Neural cell (in vitro differentiated cells): ENCODE data around the gene GALNT14. TPM values are rescaled to one million over a fixed set of nuclear protein-coding genes. Genes with fewer than 3 reads are reported as not detected.

Experiments used
- H2AFZ ChIP-seq: fragments of 200-600, 300-800 bp; sonication (generic), shearing (Covaris generic); 2 replicates; pipeline ENCODE4 v1.6.0; 2014; ENCODE audit warnings: low read depth, mild to moderate bottlenecking, antibody characterized with exemption, low read length, moderate library complexity
- H3F3A ChIP-seq: fragments of 200-600 bp; shearing (Covaris generic); 2 replicates; pipeline ENCODE4 v1.6.1; 2016; ENCODE audit warnings: mild to moderate bottlenecking, moderate library complexity, mixed read lengths, antibody characterized with exemption, low read length; ENCODE audit not compliant: insufficient read depth, poor library complexity, severe bottlenecking
- H3K27ac ChIP-seq: fragments of 200-600, 300-800 bp; sonication (generic), shearing (Covaris generic); 2 replicates; pipeline ENCODE4 v1.5.1; 2014; ENCODE audit warnings: mild to moderate bottlenecking, low read length, moderate library complexity
- H3K27me3 ChIP-seq: fragments of 300-800, 200-600 bp; sonication (generic), shearing (Covaris generic); 2 replicates; pipeline ENCODE4 v1.6.0; 2014; ENCODE audit warnings: mild to moderate bottlenecking, low read depth, low read length, moderate library complexity; ENCODE audit not compliant: insufficient read depth
- H3K36me3 ChIP-seq: fragments of 300-800, 200-600 bp; sonication (generic), shearing (Covaris generic); 2 replicates; pipeline ENCODE4 v1.5.1; 2014; ENCODE audit warnings: mild to moderate bottlenecking, antibody characterized with exemption, low read length, moderate library complexity; ENCODE audit not compliant: insufficient read depth
- H3K4me2 ChIP-seq: fragments of 300-800, 200-600 bp; sonication (generic), shearing (Covaris generic); 2 replicates; pipeline ENCODE4 v1.6.0; 2014; ENCODE audit warnings: mild to moderate bottlenecking, low read length
- H3K4me3 ChIP-seq: fragments of 300-800, 200-600 bp; sonication (generic), shearing (Covaris generic); 2 replicates; pipeline ENCODE4 v1.5.1; 2014; ENCODE audit warnings: mild to moderate bottlenecking, low read length, moderate library complexity
- H3K79me2 ChIP-seq: fragments of 200-600 bp; shearing (Covaris generic); replicated peaks from 2 replicates; pipeline ENCODE4 v1.6.0; 2014; ENCODE audit warnings: mild to moderate bottlenecking, low read length, moderate library complexity; ENCODE audit not compliant: insufficient read depth
- H3K9ac ChIP-seq: fragments of 300-800, 200-600 bp; sonication (generic), shearing (Covaris generic); 2 replicates; pipeline ENCODE4 v1.6.1; 2016; ENCODE audit warnings: mild to moderate bottlenecking, low read length, mixed read lengths
- H3K9me2 ChIP-seq: fragments of 200-600 bp; shearing (Covaris generic); 2 replicates; pipeline ENCODE4 v1.6.1; 2016; ENCODE audit warnings: mild to moderate bottlenecking, low read length, mixed read lengths; ENCODE audit not compliant: insufficient read depth
- H3K9me3 ChIP-seq: fragments of 200-600, 300-800 bp; sonication (generic), shearing (Covaris generic); 2 replicates; pipeline ENCODE4 v1.6.1; 2016; ENCODE audit warnings: mild to moderate bottlenecking, mixed run types, low read length, moderate library complexity, mixed read lengths
- H4K20me1 ChIP-seq: fragments of 200-600 bp; shearing (Covaris generic); 2 replicates; pipeline ENCODE4 v1.6.1; 2016; ENCODE audit warnings: mild to moderate bottlenecking, mixed run types; ENCODE audit not compliant: insufficient read depth
- CTCF ChIP-seq: fragments of 450-650 bp; IDR thresholded peaks from 2 replicates; pipeline ENCODE4 v1.5.1; 2014; ENCODE audit warnings: antibody characterized with exemption, mild to moderate bottlenecking, moderate library complexity; ENCODE audit not compliant: poor library complexity, severe bottlenecking
- EP300 ChIP-seq: fragments of 450-650 bp; conservative IDR thresholded peaks from 2 replicates; pipeline ENCODE4 v1.6.1; 2014; ENCODE audit warnings: antibody characterized with exemption, mild to moderate bottlenecking, moderate library complexity; ENCODE audit not compliant: poor library complexity, severe bottlenecking
- EZH2 ChIP-seq: fragments of 200-600, 300-800 bp; shearing (Covaris generic), sonication (generic); IDR thresholded peaks from 2 replicates; pipeline ENCODE4 v1.6.1; 2014; ENCODE audit warnings: antibody characterized with exemption, low read length, borderline replicate concordance, mild to moderate bottlenecking; ENCODE audit not compliant: insufficient read depth, poor library complexity, severe bottlenecking
- MXI1 ChIP-seq: fragments of 450-650 bp; conservative IDR thresholded peaks from 2 replicates; pipeline ENCODE4 v1.6.1; 2014; ENCODE audit warnings: antibody characterized with exemption, mild to moderate bottlenecking; ENCODE audit not compliant: poor library complexity, severe bottlenecking
- POLR2AphosphoS5 ChIP-seq: IDR thresholded peaks from 2 replicates; pipeline ENCODE4 v1.6.1; 2012
- RAD21 ChIP-seq: fragments of 450-650 bp; conservative IDR thresholded peaks from 2 replicates; pipeline ENCODE4 v1.6.1; 2014; ENCODE audit warnings: antibody characterized with exemption, mild to moderate bottlenecking, moderate library complexity
- REST ChIP-seq: IDR thresholded peaks from 2 replicates; pipeline ENCODE4 v1.6.1; 2012; ENCODE audit warnings: borderline replicate concordance
- SMC3 ChIP-seq: fragments of 450-650 bp; conservative IDR thresholded peaks from 2 replicates; pipeline ENCODE4 v1.6.1; 2014; ENCODE audit warnings: antibody characterized with exemption, mild to moderate bottlenecking, moderate library complexity; ENCODE audit not compliant: poor library complexity
- TAF1 ChIP-seq: IDR thresholded peaks from 2 replicates; pipeline ENCODE4 v1.6.1; 2012; ENCODE audit warnings: low read depth
- polyA plus RNA-seq: library from polyadenylated mRNA; depleted of rRNA; stranded (reverse); fragments of >200 nt; gene quantifications from 2 replicates; pipeline ENCODE4 v1.2.3, GENCODE V29; 2014

The GALNT14 gene
- polyA plus RNA-seq, 1 donor from 2014 or later: 15.9 TPM

GRCh38 chr2:30984148-30984547 is 154.1 kb downstream of the GALNT14 start:
- Histone ChIP-seq H3K36me3 (no peaks in the 10 kb centered on the region), H3K9me2 (no peaks in the 10 kb centered on the region), H3K79me2 (no peaks in the 10 kb centered on the region), H3K4me3 (no peak overlapping the region), H2AFZ (no peak overlapping the region), H3K27ac (no peak overlapping the region), H3F3A (no peaks in the 10 kb centered on the region), H3K9ac (no peak overlapping the region), H3K9me3 (no peaks in the 10 kb centered on the region), H3K4me2 (no peak overlapping the region), H4K20me1 (no peaks in the 10 kb centered on the region), H3K27me3 (peaks cover 3% of the 10 kb centered on the region)
- no peak for TF ChIP-seq RAD21
- no peak for TF ChIP-seq REST
- no peak for TF ChIP-seq POLR2AphosphoS5
- TF ChIP-seq SMC3: no peak

GRCh38 chr2:30981510-30981909 is 156.7 kb downstream of the GALNT14 start:
- no peak overlapping the region for H3K27ac ChIP-seq
- H3K9me2 ChIP-seq: no peaks in the 10 kb centered on the region
- H2AFZ ChIP-seq: no peak overlapping the region
- no peaks in the 10 kb centered on the region for H3F3A ChIP-seq
- no peaks in the 10 kb centered on the region for H3K79me2 ChIP-seq
- H4K20me1 ChIP-seq: no peaks in the 10 kb centered on the region
- no peak overlapping the region for H3K9ac ChIP-seq
- no peak for TF ChIP-seq POLR2AphosphoS5
- no peak for TF ChIP-seq EP300
- TF ChIP-seq EZH2: no peak
- TF ChIP-seq MXI1: no peak
- TF ChIP-seq SMC3: no peak
- no peak for TF ChIP-seq REST
- no peak for TF ChIP-seq TAF1
- TF ChIP-seq RAD21: no peak
- no peak for TF ChIP-seq CTCF
- no peak overlapping the region for H3K4me2 ChIP-seq
- no peaks in the 10 kb centered on the region for H3K27me3 ChIP-seq
- H3K9me3 ChIP-seq: no peaks in the 10 kb centered on the region
- H3K36me3 ChIP-seq: no peaks in the 10 kb centered on the region
- H3K4me3 ChIP-seq: no peak overlapping the region
